Natural killer cell (primary cell): ENCODE measurements around the gene L1TD1. TPM values are rescaled to one million over a fixed set of nuclear protein-coding genes. Genes with fewer than 3 reads are reported as not detected.
"Not testable (repeated sequence)": the region's sequence is repeated elsewhere in the genome, so short reads cannot be mapped to it uniquely, and the experiment has no call there.

Experiments
- ATAC-seq, 3 donors: fragments of 150-1000 bp in 2 of 3; fragments of 200-7000 bp in 1 of 3; cut with Tn5 transposase; 1 replicate in 1 of 3; 2 replicates in 2 of 3; pipeline ENCODE4 v1.10.0; 2021; ENCODE audit warnings: mild to moderate bottlenecking in 2 of 3, moderate library complexity in 2 of 3
- DNase-seq, 2 donors: peaks; one replicate each; pipeline versions ENCODE4 v3.0.0 to v3.0.0-alpha.2; 2013 to 2021; ENCODE audit warnings: mixed read lengths in 1 of 2
- H3K27ac ChIP-seq: one replicate; pipeline ENCODE4 v1.5.1; 2013; ENCODE audit warnings: mild to moderate bottlenecking, low read length
- H3K27me3 ChIP-seq: one replicate; pipeline ENCODE4 v1.6.1; 2013; ENCODE audit warnings: low read length; ENCODE audit not compliant: control insufficient read depth, insufficient read depth
- H3K36me3 ChIP-seq: one replicate; pipeline ENCODE4 v1.6.1; 2013; ENCODE audit warnings: low read length; ENCODE audit not compliant: control insufficient read depth, insufficient read depth
- H3K4me1 ChIP-seq: one replicate; pipeline ENCODE4 v1.6.1; 2013; ENCODE audit warnings: low read length; ENCODE audit not compliant: control insufficient read depth, insufficient read depth
- H3K4me3 ChIP-seq: one replicate; pipeline ENCODE4 v1.5.1; 2013; ENCODE audit warnings: low read length
- H3K9me3 ChIP-seq: one replicate; pipeline ENCODE4 v1.6.1; 2013; ENCODE audit warnings: low read length; ENCODE audit not compliant: control insufficient read depth, insufficient read depth
- H3K27ac Mint-ChIP-seq, 2 donors: one replicate each; pipeline ENCODE4 v1.8.0; 2022; ENCODE audit warnings: mild to moderate bottlenecking in 2 of 2, mixed read lengths in 2 of 2, moderate library complexity in 1 of 2
- H3K27me3 Mint-ChIP-seq, 2 donors: one replicate each; pipeline ENCODE4 v1.8.0; 2022; ENCODE audit warnings: low read depth in 2 of 2, mixed read lengths in 2 of 2
- H3K36me3 Mint-ChIP-seq: one replicate; pipeline ENCODE4 v1.8.0; 2022; ENCODE audit warnings: mixed read lengths
- H3K4me1 Mint-ChIP-seq, 2 donors: one replicate each; pipeline ENCODE4 v1.8.0; 2022; ENCODE audit warnings: mixed read lengths in 2 of 2
- H3K4me3 Mint-ChIP-seq: one replicate; pipeline ENCODE4 v1.8.0; 2022; ENCODE audit warnings: mild to moderate bottlenecking, moderate library complexity, mixed read lengths
- H3K9me3 Mint-ChIP-seq, 2 donors: one replicate each; pipeline ENCODE4 v1.8.0; 2022; ENCODE audit warnings: mixed read lengths in 2 of 2
- WGBS: methylation state at CpG from one replicate; pipeline ENCODE4 v1.1.7; 2013; ENCODE audit warnings: missing lambda C conversion rate; ENCODE audit not compliant: insufficient coverage; 5-methylcytosine and 5-hydroxymethylcytosine counted together
- intact Hi-C: fragments of 100-400 bp; cut with micrococcal nuclease; formaldehyde crosslinking; loops from one replicate; pipeline ENCODE4 v1.14.2; 2022
- total RNA-seq, 4 donors: library from RNA; stranded (reverse); fragments of 120-200 nt in 1 of 4; gene quantifications; one replicate each; pipeline versions ENCODE4 v1.2.3 to v1.2.4, GENCODE V29; 2013 to 2022
- TF ChIP-seq, protein P1 (sequence below): fragments of 200-600 bp; IDR thresholded peaks from one replicate; pipeline ENCODE4 v1.8.0; 2022; ENCODE audit warnings: antibody characterized with exemption

The L1TD1 gene
- total RNA-seq, 3 donors from 2014 or later (not counting 1 experiment from before 2014, with no cell fraction given): 0.35 TPM; not detected in 2

DNA sequence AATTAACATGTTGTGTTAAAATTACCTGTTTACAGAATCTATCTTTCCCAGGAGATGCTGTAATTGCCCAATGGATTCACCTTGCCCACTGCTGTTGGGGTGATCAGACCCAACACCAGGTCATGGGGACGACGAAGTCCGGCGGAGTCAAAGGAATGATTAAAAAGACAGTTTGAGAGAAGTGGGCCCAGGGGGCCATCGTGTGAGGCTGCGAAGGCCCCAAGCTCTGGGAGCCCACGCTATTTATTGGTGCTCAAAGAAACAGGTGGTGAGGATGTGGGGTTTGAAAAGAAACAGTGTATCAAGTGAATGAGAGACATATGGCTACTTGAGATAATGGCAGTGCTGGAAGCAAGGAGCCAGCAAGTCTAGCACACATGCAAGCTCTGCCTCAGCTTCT lies 16.3 kb upstream of the L1TD1 start:
- TF ChIP-seq, protein P1, sequence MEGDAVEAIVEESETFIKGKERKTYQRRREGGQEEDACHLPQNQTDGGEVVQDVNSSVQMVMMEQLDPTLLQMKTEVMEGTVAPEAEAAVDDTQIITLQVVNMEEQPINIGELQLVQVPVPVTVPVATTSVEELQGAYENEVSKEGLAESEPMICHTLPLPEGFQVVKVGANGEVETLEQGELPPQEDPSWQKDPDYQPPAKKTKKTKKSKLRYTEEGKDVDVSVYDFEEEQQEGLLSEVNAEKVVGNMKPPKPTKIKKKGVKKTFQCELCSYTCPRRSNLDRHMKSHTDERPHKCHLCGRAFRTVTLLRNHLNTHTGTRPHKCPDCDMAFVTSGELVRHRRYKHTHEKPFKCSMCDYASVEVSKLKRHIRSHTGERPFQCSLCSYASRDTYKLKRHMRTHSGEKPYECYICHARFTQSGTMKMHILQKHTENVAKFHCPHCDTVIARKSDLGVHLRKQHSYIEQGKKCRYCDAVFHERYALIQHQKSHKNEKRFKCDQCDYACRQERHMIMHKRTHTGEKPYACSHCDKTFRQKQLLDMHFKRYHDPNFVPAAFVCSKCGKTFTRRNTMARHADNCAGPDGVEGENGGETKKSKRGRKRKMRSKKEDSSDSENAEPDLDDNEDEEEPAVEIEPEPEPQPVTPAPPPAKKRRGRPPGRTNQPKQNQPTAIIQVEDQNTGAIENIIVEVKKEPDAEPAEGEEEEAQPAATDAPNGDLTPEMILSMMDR: no peak
- H3K36me3 Mint-ChIP-seq: no peaks in the 10 kb centered on the region
- 92% methylated on average over 7 of the region's 7 CpGs for WGBS
- H3K4me3 Mint-ChIP-seq: no peak overlapping the region
- H3K27ac Mint-ChIP-seq: no peak overlapping the region
- Histone ChIP-seq H3K27me3 (no peaks in the 10 kb centered on the region), H3K27ac (no peak overlapping the region), H3K36me3 (no peaks in the 10 kb centered on the region), H3K9me3 (no peaks in the 10 kb centered on the region), H3K4me3 (no peak overlapping the region), H3K4me1 (no peaks in the 10 kb centered on the region)
- ATAC-seq (no peak), DNase-seq (no peak)
- H3K9me3 Mint-ChIP-seq: no peaks in the 10 kb centered on the region
- H3K4me1 Mint-ChIP-seq: no peaks in the 10 kb centered on the region
- peaks cover 0 to 2% of the 10 kb centered on the region in 2 donors for H3K27me3 Mint-ChIP-seq
- intact Hi-C loops: no loop called here

DNA sequence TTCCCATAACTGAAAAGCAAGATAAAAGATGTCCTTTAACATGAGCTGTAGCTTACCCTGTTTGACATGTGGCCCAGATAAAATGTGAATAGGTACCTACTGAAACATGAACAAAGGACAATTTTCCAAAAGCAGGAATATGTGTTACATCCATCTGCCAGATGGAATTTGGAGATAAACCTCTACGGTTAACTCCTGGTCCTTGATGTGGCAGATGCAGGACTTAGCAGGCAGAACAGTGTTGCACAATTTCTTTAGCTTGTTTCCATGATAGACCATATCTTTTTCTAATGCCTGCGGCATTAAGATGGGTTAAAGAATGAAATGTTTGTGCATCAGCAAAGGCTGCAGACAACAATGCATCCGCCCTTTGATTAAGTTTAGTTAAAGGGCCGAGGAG lies 14.6 kb upstream of the L1TD1 start:
- H3K4me1 Mint-ChIP-seq, H3K9me3 Mint-ChIP-seq, H3K36me3 ChIP-seq, H3K9me3 ChIP-seq, DNase-seq, H3K4me3 Mint-ChIP-seq, H3K27ac ChIP-seq, H3K4me3 ChIP-seq, H3K36me3 Mint-ChIP-seq, intact Hi-C loops, H3K27me3 ChIP-seq, H3K27ac Mint-ChIP-seq, H3K27me3 Mint-ChIP-seq, H3K4me1 ChIP-seq, ATAC-seq: not testable (repeated sequence)
- WGBS: 92% methylated on average over 4 of the region's 4 CpGs

DNA sequence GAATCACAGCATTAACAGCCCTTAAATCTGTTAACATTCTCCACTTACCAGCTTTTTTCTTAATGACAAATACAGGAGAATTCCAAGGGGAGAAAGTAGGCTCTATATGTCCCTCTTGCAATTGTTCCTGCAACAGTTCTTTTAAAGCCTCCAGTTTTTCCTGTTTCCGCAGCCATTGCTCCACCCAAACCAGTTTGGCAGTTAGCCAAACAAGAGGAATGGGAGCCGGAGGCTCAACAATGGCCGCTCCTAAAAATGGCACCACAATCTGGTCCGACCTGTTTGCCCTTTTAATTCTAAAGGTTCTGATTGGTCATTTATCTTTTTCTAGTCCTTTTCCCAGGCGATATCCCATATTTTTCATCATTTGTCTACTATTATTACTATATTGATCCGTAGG lies 14.0 kb upstream of the L1TD1 start:
- intact Hi-C loops: no loop called here
- Histone ChIP-seq H3K27me3 (no peaks in the 10 kb centered on the region), H3K36me3 (no peaks in the 10 kb centered on the region), H3K4me1 (no peaks in the 10 kb centered on the region), H3K27ac (no peak overlapping the region), H3K9me3 (no peaks in the 10 kb centered on the region), H3K4me3 (no peak overlapping the region)
- H3K36me3 Mint-ChIP-seq: no peaks in the 10 kb centered on the region
- WGBS: 91% methylated on average over 4 of the region's 6 CpGs
- H3K4me1 Mint-ChIP-seq: no peaks in the 10 kb centered on the region
- H3K27me3 Mint-ChIP-seq: peaks cover 0 to 2% of the 10 kb centered on the region in 2 donors
- TF ChIP-seq, protein P1: no peak
- no peaks in the 10 kb centered on the region for H3K9me3 Mint-ChIP-seq
- H3K27ac Mint-ChIP-seq: no peak overlapping the region
- ATAC-seq: no peak
- no peak for DNase-seq
- H3K4me3 Mint-ChIP-seq: no peak overlapping the region

DNA sequence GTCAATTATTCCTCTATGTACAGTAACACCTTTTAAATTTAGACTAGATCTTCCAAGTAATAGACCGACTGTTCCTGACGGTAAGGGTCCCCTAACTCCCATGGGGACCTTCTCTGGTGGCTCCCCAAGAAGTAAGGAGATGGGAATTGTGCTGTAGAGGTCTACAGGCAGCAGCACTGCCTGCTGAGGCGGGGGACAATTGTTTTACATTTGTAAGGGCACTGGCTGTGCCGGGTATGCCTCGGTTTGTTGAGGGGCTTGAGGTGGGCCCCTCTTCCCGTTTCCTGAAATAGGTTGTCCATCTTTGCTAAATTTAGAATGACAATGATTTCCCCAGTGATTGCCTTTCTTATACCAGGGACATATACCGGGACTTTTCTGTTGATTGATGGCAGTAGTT lies 13.1 kb upstream of the L1TD1 start:
- DNase-seq: no peak
- H3K9me3 ChIP-seq: no peaks in the 10 kb centered on the region
- WGBS: 72% methylated on average over 7 of the region's 7 CpGs
- ATAC-seq: no peak
- TF ChIP-seq, protein P1: no peak
- H3K4me3 ChIP-seq: no peak overlapping the region
- Mint-ChIP-seq H3K27me3 (peaks cover 0 to 2% of the 10 kb centered on the region in 2 donors), H3K9me3 (no peaks in the 10 kb centered on the region), H3K4me1 (no peaks in the 10 kb centered on the region), H3K27ac (no peak overlapping the region), H3K36me3 (no peaks in the 10 kb centered on the region), H3K4me3 (no peak overlapping the region)
- H3K27me3 ChIP-seq: no peaks in the 10 kb centered on the region
- H3K27ac ChIP-seq: no peak overlapping the region
- H3K4me1 ChIP-seq: no peaks in the 10 kb centered on the region
- no peaks in the 10 kb centered on the region for H3K36me3 ChIP-seq
- intact Hi-C loops: no loop called here

DNA sequence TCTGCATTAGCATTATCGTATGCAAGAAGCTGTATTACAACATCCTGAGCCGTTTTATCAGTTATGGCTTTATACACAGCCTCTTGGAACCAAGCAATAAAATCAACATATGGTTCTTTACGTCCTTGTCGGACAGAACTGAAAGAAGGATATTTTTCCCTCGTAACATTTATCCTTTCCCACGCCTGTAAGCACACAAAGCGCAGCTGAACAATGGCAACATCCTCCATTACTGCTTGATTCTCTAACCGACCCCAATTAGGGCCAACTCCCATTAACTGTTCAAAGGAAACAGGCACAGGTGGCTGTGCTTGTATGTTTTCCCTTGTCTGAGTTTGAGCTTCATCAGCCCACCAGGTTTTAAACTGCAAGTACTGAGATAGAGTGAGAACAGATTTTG lies 12.5 kb upstream of the L1TD1 start:
- H3K4me3 Mint-ChIP-seq, H3K36me3 Mint-ChIP-seq, H3K4me1 ChIP-seq, H3K27ac ChIP-seq, ATAC-seq, H3K27me3 Mint-ChIP-seq, H3K9me3 Mint-ChIP-seq, H3K4me3 ChIP-seq, H3K4me1 Mint-ChIP-seq, intact Hi-C loops, H3K9me3 ChIP-seq, DNase-seq, H3K27ac Mint-ChIP-seq, H3K27me3 ChIP-seq, H3K36me3 ChIP-seq: not testable (repeated sequence)
- 84% methylated on average over 8 of the region's 8 CpGs for WGBS

DNA sequence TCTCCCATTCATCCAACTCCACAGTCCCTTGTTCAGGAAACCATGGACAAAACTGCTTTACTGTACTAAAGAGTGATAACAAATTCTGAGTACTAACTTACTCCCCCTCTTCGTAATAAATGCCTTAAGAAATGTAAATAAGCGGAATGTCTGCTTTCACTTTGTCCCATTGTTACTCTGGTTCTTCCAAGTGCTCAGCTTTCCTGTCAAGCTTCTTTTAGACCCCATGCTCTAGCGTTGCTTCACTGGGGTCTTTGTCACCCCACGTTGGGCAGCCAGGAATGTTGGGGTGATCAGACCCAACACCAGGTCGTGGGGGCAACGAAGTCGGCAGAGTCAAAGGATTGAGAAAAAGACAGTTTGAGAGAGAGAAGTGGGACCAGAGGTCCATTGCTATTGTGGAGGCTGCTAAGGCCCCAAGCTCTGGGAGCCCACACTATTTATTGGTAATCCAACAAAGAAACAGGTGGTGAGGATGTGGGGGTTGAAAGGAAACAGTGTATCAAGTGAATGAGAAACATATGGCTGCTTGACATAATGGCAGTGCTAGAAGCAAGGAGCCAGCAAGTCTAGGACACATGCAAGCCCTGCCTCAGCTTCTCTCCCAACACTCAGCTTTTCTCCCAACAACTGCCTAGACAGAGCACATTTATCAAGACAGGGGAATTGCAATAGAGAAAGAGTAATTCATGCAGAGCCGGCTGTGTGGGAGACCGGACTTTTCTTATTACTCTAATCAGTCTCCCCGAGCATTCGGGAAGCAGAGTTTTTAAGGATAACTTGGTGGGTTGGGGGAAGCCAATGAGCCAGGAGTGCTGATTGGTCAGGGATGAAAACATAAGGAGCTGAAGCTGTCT lies 11.3 kb upstream of the L1TD1 start:
- intact Hi-C loops, H3K27me3 Mint-ChIP-seq: not testable (repeated sequence)
- 85% methylated on average over 11 of the region's 11 CpGs for WGBS

More for the DNA sequence above, 11.3 kb upstream of the L1TD1 start:
- not testable (repeated sequence) for H3K9me3 ChIP-seq, H3K36me3 Mint-ChIP-seq, H3K27ac Mint-ChIP-seq, H3K27ac ChIP-seq, H3K27me3 ChIP-seq, H3K4me1 Mint-ChIP-seq, DNase-seq, ATAC-seq, H3K4me1 ChIP-seq, H3K4me3 Mint-ChIP-seq, H3K36me3 ChIP-seq, H3K4me3 ChIP-seq, H3K9me3 Mint-ChIP-seq
